Activated CD4-positive, CD25-positive, alpha-beta regulatory T cell treated with anti-CD3 and anti-CD28 coated beads, Interleukin-2, amount 50 U/mL, for 24 hours (primary cell): ENCODE results near the gene CLEC4C.

Experiments
- ATAC-seq, 2 donors: fragments of 150-1000 bp; cut with Tn5 transposase; one replicate each; pipeline ENCODE4 v1.10.0; 2021; ENCODE audit warnings: mild to moderate bottlenecking in 1 of 2, moderate library complexity in 1 of 2

The CLEC4C gene

GRCh38 chr12:7719946-7720730 lies 27.0 kb downstream of the CLEC4C start:
- no peak for ATAC-seq

- ATAC-seq = no peak
These were observed 30.8 kb downstream of the CLEC4C start for GRCh38 chr12:7716381-7716780.

- ATAC-seq = no peak
These were observed 34.2 kb downstream of the CLEC4C start for GRCh38 chr12:7712841-7713442.

GRCh38 chr12:7711133-7711532 lies 36.0 kb downstream of the CLEC4C start, which contains the start of gene DPPA3:
TSS of gene DPPA3 (plus strand) at chr12:7711433. CDS start at chr12:7711571, 138 bp downstream.
- no peak for ATAC-seq

- ATAC-seq = no peak
These were observed 37.1 kb downstream of the CLEC4C start for GRCh38 chr12:7709969-7710675.

- no peak for ATAC-seq
These were observed 41.3 kb downstream of the CLEC4C start for GRCh38 chr12:7705846-7706245.

GRCh38 chr12:7695566-7696197 lies 51.5 kb downstream of the CLEC4C start, which contains the start of gene GDF3:
TSS of gene GDF3 (minus strand) at chr12:7695775. CDS start at chr12:7695728, 47 bp downstream.
- no peak for ATAC-seq

GRCh38 chr12:7695237-7695560 lies 52.0 kb downstream of the CLEC4C start:
- ATAC-seq = no peak

GRCh38 chr12:7694556-7695236 lies 52.5 kb downstream of the CLEC4C start:
- ATAC-seq = no peak

GRCh38 chr12:7693793-7694192 lies 53.4 kb downstream of the CLEC4C start:
- ATAC-seq = no peak

GRCh38 chr12:7681535-7681934 lies 65.6 kb downstream of the CLEC4C start:
- no peak for ATAC-seq
